Testis (tissue), 2 donors: ENCODE data around the gene CDKN3.

Experiments used
- POLR2A ChIP-seq: fragments of 450-650 bp; IDR thresholded peaks from one replicate; pipeline ENCODE4 v1.6.1; 2017; ENCODE audit warnings: antibody characterized with exemption, mild to moderate bottlenecking, moderate library complexity
- TF ChIP-seq, protein P1 (sequence below), 3 experiments: fragments of 450-650 bp in 2 of 3; fragments of 200-600 bp in 1 of 3; sonication (generic) in 1 of 3; IDR thresholded peaks; one replicate each; pipeline ENCODE4 v1.5.1; 2016 to 2019; ENCODE audit warnings: antibody characterized with exemption in 3 of 3, mild to moderate bottlenecking in 2 of 3, moderate library complexity in 1 of 3

DNA sequence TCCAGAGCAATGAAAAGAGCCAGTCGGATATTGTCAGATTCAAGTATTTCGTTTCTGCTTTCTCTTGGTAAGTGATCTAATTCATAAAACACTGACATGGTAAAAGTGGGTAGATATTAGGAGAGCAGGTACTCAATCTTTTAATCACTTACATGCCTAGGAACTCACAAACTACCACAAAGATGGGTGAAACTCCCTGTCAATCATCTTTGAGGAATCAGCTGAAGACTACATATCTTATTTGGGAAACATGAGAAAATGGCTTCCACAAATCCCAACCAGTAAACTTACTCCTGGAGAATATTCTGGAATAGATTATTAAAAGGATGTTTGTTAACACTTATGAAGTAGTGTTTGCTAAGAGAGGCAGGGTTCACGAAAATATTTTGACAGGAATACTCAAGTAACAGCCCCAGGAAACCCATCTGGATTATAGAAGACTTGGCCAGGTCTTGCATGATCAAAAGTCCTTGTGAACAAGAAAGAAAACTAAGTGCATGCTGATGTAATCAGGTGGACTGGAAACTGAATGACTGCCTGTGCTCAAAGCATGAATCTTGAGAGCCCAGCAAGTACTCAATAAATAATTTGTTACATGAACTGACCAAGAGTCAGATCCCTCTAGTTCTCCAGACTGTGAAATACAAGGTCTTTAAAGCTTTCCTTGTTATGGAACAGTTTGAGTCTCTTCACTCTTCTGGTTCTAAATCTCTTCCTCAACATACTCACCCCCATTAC is 28.9 kb downstream of the CDKN3 start:
- TF ChIP-seq, protein P1, sequence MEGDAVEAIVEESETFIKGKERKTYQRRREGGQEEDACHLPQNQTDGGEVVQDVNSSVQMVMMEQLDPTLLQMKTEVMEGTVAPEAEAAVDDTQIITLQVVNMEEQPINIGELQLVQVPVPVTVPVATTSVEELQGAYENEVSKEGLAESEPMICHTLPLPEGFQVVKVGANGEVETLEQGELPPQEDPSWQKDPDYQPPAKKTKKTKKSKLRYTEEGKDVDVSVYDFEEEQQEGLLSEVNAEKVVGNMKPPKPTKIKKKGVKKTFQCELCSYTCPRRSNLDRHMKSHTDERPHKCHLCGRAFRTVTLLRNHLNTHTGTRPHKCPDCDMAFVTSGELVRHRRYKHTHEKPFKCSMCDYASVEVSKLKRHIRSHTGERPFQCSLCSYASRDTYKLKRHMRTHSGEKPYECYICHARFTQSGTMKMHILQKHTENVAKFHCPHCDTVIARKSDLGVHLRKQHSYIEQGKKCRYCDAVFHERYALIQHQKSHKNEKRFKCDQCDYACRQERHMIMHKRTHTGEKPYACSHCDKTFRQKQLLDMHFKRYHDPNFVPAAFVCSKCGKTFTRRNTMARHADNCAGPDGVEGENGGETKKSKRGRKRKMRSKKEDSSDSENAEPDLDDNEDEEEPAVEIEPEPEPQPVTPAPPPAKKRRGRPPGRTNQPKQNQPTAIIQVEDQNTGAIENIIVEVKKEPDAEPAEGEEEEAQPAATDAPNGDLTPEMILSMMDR (IDR thresholded peaks at IDR 0.05) = no peak
- no peak for TF ChIP-seq POLR2A
